Activated CD8-positive, alpha-beta T cell treated with anti-CD3 and anti-CD28 coated beads for 36 hours (primary cell): Measurements from ENCODE around the gene RYR1. TPM values are rescaled to one million over a fixed set of nuclear protein-coding genes. Genes with fewer than 3 reads are reported as not detected.
"Not testable (repeated sequence)": the region's sequence is repeated elsewhere in the genome, so short reads cannot be mapped to it uniquely, and the experiment has no call there.

Source experiments
- ATAC-seq: fragments of 200-7000 bp; cut with Tn5 transposase; one replicate; pipeline ENCODE4 v1.10.0; 2021; ENCODE audit warnings: mild to moderate bottlenecking, moderate library complexity
- CTCF ChIA-PET: fragments of 350-600 bp; sonication (Branson Sonifier 250); formaldehyde crosslinking; loops from one replicate; lab custom pipeline; 2021; ENCODE audit warnings: antibody characterized with exemption; lab: Charles Lee
- POLR2A ChIA-PET: fragments of 350-600 bp; sonication (Branson Sonifier 250); formaldehyde crosslinking; loops from one replicate; lab custom pipeline; 2021; ENCODE audit warnings: antibody characterized with exemption; lab: Charles Lee
- DNase-seq: peaks from one replicate; pipeline ENCODE4 v3.0.0-alpha.2; 2020
- H3K27ac Mint-ChIP-seq: one replicate; pipeline ENCODE4 v1.8.0; 2021; ENCODE audit warnings: mild to moderate bottlenecking, mixed read lengths
- H3K27me3 Mint-ChIP-seq: one replicate; pipeline ENCODE4 v1.8.0; 2021; ENCODE audit warnings: mixed read lengths
- H3K36me3 Mint-ChIP-seq: one replicate; pipeline ENCODE4 v1.8.0; 2021; ENCODE audit warnings: low read depth, mixed read lengths
- H3K4me1 Mint-ChIP-seq: one replicate; pipeline ENCODE4 v1.8.0; 2021; ENCODE audit warnings: low read depth, mixed read lengths
- H3K4me3 Mint-ChIP-seq: one replicate; pipeline ENCODE4 v1.8.0; 2021; ENCODE audit warnings: mild to moderate bottlenecking, moderate library complexity, mixed read lengths
- H3K9me3 Mint-ChIP-seq: one replicate; pipeline ENCODE4 v1.8.0; 2021; ENCODE audit warnings: mixed read lengths
- intact Hi-C: fragments of 100-400 bp; cut with micrococcal nuclease; formaldehyde crosslinking; loops from one replicate; pipeline ENCODE4 v1.10.0; 2022
- total RNA-seq, 2 experiments: library from RNA; stranded (reverse); gene quantifications; one replicate each; pipeline ENCODE4 v1.2.3, GENCODE V29; 2021
- TF ChIP-seq, protein P1 (sequence below): fragments of 200-600 bp; IDR thresholded peaks from one replicate; pipeline ENCODE4 v1.8.0; 2022; ENCODE audit warnings: antibody characterized with exemption, mild to moderate bottlenecking

Gene RYR1
- total RNA-seq, 2 experiments from 2014 or later: 0.63 to 1.2 TPM

DNA sequence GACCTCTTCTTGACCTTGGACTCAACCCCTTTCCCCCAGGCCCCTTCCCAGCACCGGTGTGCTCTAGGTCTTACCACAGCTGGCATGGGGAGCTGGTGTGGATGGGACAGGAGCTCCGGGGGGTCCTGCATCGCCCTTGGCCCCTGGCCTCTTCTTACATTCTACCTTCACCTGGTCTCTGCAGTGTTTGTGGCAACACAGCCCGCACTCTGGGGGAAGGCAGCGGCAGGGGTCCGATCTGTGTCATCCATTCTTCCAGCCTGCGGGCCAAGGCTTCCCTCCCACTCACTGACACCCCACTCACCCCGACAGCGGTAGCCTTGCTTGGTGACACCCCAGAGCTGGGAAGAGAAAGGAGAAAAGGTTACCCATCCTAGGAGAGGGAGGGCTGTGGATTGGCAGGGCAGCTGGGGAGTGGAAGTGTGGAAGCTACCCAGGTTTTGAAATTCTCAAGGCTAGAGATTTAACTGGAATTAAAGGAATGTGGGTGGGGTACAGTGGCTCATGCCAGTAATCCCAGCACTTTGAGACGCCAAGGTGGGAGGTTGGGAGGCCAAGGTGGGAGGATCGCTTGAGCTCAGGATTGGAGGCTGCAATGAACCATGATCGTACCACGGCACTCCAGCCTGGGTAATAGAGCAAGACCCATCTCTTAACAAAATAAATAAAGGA is 22.3 kb upstream of the RYR1 start:
- POLR2A ChIA-PET: no interaction called here
- Mint-ChIP-seq H3K27ac (no peak overlapping the region), H3K4me1 (no peaks in the 10 kb centered on the region), H3K36me3 (peaks cover 2% of the 10 kb centered on the region), H3K4me3 (no peak overlapping the region), H3K9me3 (no peaks in the 10 kb centered on the region), H3K27me3 (no peaks in the 10 kb centered on the region)
- TF ChIP-seq, protein P1, sequence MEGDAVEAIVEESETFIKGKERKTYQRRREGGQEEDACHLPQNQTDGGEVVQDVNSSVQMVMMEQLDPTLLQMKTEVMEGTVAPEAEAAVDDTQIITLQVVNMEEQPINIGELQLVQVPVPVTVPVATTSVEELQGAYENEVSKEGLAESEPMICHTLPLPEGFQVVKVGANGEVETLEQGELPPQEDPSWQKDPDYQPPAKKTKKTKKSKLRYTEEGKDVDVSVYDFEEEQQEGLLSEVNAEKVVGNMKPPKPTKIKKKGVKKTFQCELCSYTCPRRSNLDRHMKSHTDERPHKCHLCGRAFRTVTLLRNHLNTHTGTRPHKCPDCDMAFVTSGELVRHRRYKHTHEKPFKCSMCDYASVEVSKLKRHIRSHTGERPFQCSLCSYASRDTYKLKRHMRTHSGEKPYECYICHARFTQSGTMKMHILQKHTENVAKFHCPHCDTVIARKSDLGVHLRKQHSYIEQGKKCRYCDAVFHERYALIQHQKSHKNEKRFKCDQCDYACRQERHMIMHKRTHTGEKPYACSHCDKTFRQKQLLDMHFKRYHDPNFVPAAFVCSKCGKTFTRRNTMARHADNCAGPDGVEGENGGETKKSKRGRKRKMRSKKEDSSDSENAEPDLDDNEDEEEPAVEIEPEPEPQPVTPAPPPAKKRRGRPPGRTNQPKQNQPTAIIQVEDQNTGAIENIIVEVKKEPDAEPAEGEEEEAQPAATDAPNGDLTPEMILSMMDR: no peak
- no peak for ATAC-seq
- DNase-seq: no peak
- CTCF ChIA-PET: interaction anchor here (2.9 kb wide), 1 partner anchor 8 kb away, joined by 18 read pairs; the partner anchor contains the start of gene FAM98C
- intact Hi-C loops: no loop called here

- H3K4me1 Mint-ChIP-seq, H3K9me3 Mint-ChIP-seq, DNase-seq, POLR2A ChIA-PET, H3K4me3 Mint-ChIP-seq, H3K27me3 Mint-ChIP-seq, ATAC-seq, H3K36me3 Mint-ChIP-seq, H3K27ac Mint-ChIP-seq, intact Hi-C loops: not testable (repeated sequence)
- CTCF ChIA-PET: interaction anchor here (2.9 kb wide), 1 partner anchor 9 kb away, joined by 18 read pairs; the partner anchor contains the start of gene FAM98C
These were observed 21.6 kb upstream of the RYR1 start for GRCh38 chr19:38411898-38412297.

DNA sequence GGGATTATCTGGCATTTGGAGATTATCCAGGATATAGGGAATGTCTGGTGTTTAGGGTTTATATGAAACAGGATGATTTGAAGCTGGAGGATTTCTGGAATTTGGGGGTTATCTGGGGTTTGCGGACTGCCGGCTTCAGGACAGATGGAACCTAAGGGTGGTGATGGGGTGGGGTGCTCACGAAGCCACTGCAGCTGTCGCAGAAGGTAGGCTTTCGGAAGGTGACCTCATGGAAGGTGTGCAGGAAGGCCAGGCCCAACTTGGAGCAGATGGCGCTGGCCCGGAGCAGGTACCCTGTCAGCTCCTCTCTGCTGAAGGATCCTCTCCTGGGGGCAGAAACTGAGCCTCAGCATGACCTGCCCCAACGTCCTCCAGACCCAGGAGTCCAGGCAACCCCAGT is 21.0 kb upstream of the RYR1 start:
- Mint-ChIP-seq H3K27me3 (no peaks in the 10 kb centered on the region), H3K4me1 (peaks cover 6% of the 10 kb centered on the region), H3K9me3 (no peaks in the 10 kb centered on the region), H3K27ac (no peak overlapping the region), H3K36me3 (peaks cover 2% of the 10 kb centered on the region), H3K4me3 (no peak overlapping the region)
- TF ChIP-seq, protein P1: no peak
- no peak for ATAC-seq
- CTCF ChIA-PET: interaction anchor here (2.9 kb wide), 1 partner anchor 10 kb away, joined by 18 read pairs; the partner anchor contains the start of gene FAM98C
- POLR2A ChIA-PET: interaction anchor here (0.6 kb wide), 1 partner anchor 439 kb away, joined by 3 read pairs; no protein-coding TSS in a partner anchor
- DNase-seq: no peak
- intact Hi-C loops: no loop called here

DNA sequence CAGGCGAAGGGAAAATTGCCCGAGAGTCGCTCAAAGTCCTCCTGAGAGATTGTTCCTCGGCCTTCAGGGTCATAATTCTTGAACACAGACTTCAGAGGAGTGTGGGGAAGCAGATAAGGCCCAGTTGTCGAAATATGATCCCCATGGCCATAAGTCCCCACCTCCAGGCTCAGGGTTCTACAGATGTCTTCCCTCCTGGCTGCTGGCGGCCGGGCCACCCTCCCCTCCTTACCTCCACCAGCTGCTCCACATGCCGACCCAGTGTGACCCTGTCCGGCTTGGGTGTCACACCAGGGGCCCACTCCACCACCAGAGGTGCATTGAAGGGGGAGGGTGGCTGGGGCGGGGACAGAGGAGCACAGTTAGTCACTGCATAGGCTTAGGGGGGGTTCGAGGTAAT is 20.5 kb upstream of the RYR1 start:
- peaks cover under 1% of the 10 kb centered on the region for H3K36me3 Mint-ChIP-seq
- DNase-seq: no peak
- H3K27ac Mint-ChIP-seq: no peak overlapping the region
- H3K27me3 Mint-ChIP-seq: no peaks in the 10 kb centered on the region
- ATAC-seq: no peak
- H3K9me3 Mint-ChIP-seq: no peaks in the 10 kb centered on the region
- POLR2A ChIA-PET: interaction anchor here (0.6 kb wide), 1 partner anchor 439 kb away, joined by 3 read pairs; no protein-coding TSS in a partner anchor
- no peak overlapping the region for H3K4me3 Mint-ChIP-seq
- CTCF ChIA-PET: interaction anchor here (1.1 to 2.9 kb wide), 2 partner anchors 10 to 13 kb away, joined by 3 to 18 read pairs; partner anchors contain the start of genes FAM98C and RASGRP4
- peaks cover 10% of the 10 kb centered on the region for H3K4me1 Mint-ChIP-seq
- intact Hi-C loops: no loop called here
- TF ChIP-seq, protein P1: no peak

GRCh38 chr19:38413416-38413815 is 20.1 kb upstream of the RYR1 start:
- peaks cover 12% of the 10 kb centered on the region for H3K4me1 Mint-ChIP-seq
- CTCF ChIA-PET: interaction anchor here (1.1 to 2.9 kb wide), 2 partner anchors 10 to 13 kb away, joined by 3 to 18 read pairs; partner anchors contain the start of genes FAM98C and RASGRP4
- intact Hi-C loops: no loop called here
- POLR2A ChIA-PET: no interaction called here
- H3K27ac Mint-ChIP-seq: no peak overlapping the region
- H3K9me3 Mint-ChIP-seq: no peaks in the 10 kb centered on the region
- H3K27me3 Mint-ChIP-seq: no peaks in the 10 kb centered on the region
- DNase-seq: no peak
- no peak overlapping the region for H3K4me3 Mint-ChIP-seq
- no peaks in the 10 kb centered on the region for H3K36me3 Mint-ChIP-seq
- TF ChIP-seq, protein P1: no peak
- ATAC-seq: no peak
